ENCODE measurements around the gene WWOX. TPM values are rescaled to one million over a fixed set of nuclear protein-coding genes. Genes with fewer than 3 reads are reported as not detected.

Gene WWOX
- total and polyA plus RNA-seq, 2 donors (not counting 1 experiment from before 2014, with no cell fraction given) = 10.5 to 42.3 TPM

DNA sequence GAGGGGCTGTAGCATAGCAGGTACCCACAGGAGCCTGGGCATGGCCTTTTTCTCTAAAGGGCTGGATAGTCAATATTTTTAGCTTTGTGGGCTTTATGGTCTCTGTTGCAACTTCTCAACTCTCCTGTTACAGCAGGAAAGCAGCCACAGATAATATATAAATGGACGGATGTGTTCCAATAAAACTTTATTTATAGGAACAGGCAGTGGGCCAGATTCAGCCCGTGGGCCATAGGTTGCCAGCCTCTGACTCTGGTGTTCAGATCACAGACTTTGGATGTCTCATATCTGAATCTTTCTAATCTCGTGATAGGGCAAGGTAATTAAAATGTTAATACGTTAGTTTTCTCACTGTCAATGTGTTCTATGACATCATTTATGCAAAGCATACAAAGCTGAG, 136.4 kb downstream of the WWOX start:
- intact Hi-C loops (cut with micrococcal nuclease) = no loop called here
- no peak overlapping the region for H3K4me3 Mint-ChIP-seq
- H3K4me3 ChIP-seq (ENCODE audit: control extremely low read depth in 1 of 5, extremely low read depth in 1 of 5, insufficient read depth in 1 of 5, low read depth in 2 of 5, low read length in 4 of 5) = no peak overlapping the region
- no peaks in the 10 kb centered on the region for H3K27me3 Mint-ChIP-seq
- POLR2A ChIA-PET = no interaction called here
- no peaks in the 10 kb centered on the region for H3K36me3 ChIP-seq (replicated peaks in 1 of 2; ENCODE audit: control extremely low read depth in 1 of 2, control insufficient read depth in 1 of 2, extremely low read depth in 1 of 2, insufficient read depth in 2 of 2, low read length in 1 of 2)
- no peak overlapping the region for H3K27ac Mint-ChIP-seq
- TF ChIP-seq EZH2 (IDR thresholded peaks at IDR 0.05; ENCODE audit: borderline replicate concordance, insufficient read depth, low read depth, low read length, poor library complexity, severe bottlenecking) = no peak
- TF ChIP-seq, protein P1, sequence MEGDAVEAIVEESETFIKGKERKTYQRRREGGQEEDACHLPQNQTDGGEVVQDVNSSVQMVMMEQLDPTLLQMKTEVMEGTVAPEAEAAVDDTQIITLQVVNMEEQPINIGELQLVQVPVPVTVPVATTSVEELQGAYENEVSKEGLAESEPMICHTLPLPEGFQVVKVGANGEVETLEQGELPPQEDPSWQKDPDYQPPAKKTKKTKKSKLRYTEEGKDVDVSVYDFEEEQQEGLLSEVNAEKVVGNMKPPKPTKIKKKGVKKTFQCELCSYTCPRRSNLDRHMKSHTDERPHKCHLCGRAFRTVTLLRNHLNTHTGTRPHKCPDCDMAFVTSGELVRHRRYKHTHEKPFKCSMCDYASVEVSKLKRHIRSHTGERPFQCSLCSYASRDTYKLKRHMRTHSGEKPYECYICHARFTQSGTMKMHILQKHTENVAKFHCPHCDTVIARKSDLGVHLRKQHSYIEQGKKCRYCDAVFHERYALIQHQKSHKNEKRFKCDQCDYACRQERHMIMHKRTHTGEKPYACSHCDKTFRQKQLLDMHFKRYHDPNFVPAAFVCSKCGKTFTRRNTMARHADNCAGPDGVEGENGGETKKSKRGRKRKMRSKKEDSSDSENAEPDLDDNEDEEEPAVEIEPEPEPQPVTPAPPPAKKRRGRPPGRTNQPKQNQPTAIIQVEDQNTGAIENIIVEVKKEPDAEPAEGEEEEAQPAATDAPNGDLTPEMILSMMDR (IDR thresholded peaks at IDR 0.05) = no peak
- H4K20me1 ChIP-seq (ENCODE audit: control insufficient read depth, insufficient read depth, low read length, poor library complexity, severe bottlenecking) = no peaks in the 10 kb centered on the region
- no peaks in the 10 kb centered on the region for H3K79me2 ChIP-seq (ENCODE audit: control insufficient read depth, insufficient read depth, low read length)
- no peak overlapping the region for H3K27ac ChIP-seq (ENCODE audit: low read length in 2 of 2)
- H3K4me2 ChIP-seq (replicated peaks; ENCODE audit: low read depth, low read length, poor library complexity, severe bottlenecking) = no peak overlapping the region
- H3K9me3 ChIP-seq (ENCODE audit: control extremely low read depth in 1 of 3, control insufficient read depth in 2 of 3, insufficient read depth in 1 of 3, low read length in 2 of 3) = no peaks in the 10 kb centered on the region
- no peaks in the 10 kb centered on the region for H3K9me3 Mint-ChIP-seq (ENCODE audit: insufficient read depth)
- ATAC-seq (ENCODE audit: low read depth) (no peak), DNase-seq (no peak)
- H3K9ac ChIP-seq (ENCODE audit: low read length) = no peak overlapping the region
- no peaks in the 10 kb centered on the region for H3K27me3 ChIP-seq (replicated peaks in 1 of 4; ENCODE audit: control extremely low read depth in 1 of 4, control insufficient read depth in 3 of 4, insufficient read depth in 4 of 4, low read length in 3 of 4)
- no peak overlapping the region for H2AFZ ChIP-seq (ENCODE audit: insufficient read depth, low read depth, low read length, poor library complexity, severe bottlenecking)
- H3K4me1 Mint-ChIP-seq = no peaks in the 10 kb centered on the region
- CTCF ChIA-PET = interaction anchor here (2.8 to 2.9 kb wide), 2 partner anchors 15 to 111 kb away, joined by 8 to 15 read pairs; no protein-coding TSS in a partner anchor
- no CpG with 5 or more reads among the region's 4 CpGs for WGBS (ENCODE audit: insufficient coverage)
- H3K4me1 ChIP-seq (ENCODE audit: control insufficient read depth in 2 of 2, insufficient read depth in 2 of 2, low read length in 2 of 2) = no peaks in the 10 kb centered on the region

DNA sequence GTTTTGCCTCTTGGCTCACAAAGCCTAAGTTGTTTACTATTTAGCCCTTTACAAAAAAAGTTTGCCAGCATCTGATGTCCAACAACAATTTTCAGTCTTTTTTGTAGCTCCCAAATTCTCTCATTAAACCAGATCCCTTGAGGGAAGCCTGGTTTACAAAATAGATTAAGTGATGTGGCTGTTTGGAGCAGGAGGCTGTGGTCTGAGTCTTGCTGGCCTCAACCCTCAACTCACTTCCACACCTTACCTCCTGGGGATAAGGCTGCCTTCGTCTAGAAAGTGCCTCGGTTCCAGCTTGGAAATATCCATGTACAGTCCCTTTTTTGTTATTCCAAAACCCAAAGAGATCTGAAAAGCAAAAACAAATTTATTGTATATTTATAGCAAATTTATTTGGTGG, 138.4 kb downstream of the WWOX start:
- H3K27me3 Mint-ChIP-seq = no peaks in the 10 kb centered on the region
- no peaks in the 10 kb centered on the region for H3K9me3 Mint-ChIP-seq (ENCODE audit: insufficient read depth)
- no peaks in the 10 kb centered on the region for H4K20me1 ChIP-seq (ENCODE audit: control insufficient read depth, insufficient read depth, low read length, poor library complexity, severe bottlenecking)
- H3K4me3 Mint-ChIP-seq = no peak overlapping the region
- intact Hi-C loops (cut with micrococcal nuclease) = no loop called here
- H3K4me1 ChIP-seq (ENCODE audit: control insufficient read depth in 2 of 2, insufficient read depth in 2 of 2, low read length in 2 of 2) = no peaks in the 10 kb centered on the region
- TF ChIP-seq EZH2 (IDR thresholded peaks at IDR 0.05; ENCODE audit: borderline replicate concordance, insufficient read depth, low read depth, low read length, poor library complexity, severe bottlenecking) = no peak
- TF ChIP-seq, protein P1 (IDR thresholded peaks at IDR 0.05) = no peak
- H3K27ac ChIP-seq (ENCODE audit: low read length in 2 of 2) = no peak overlapping the region
- H3K27me3 ChIP-seq (replicated peaks in 1 of 4; ENCODE audit: control extremely low read depth in 1 of 4, control insufficient read depth in 3 of 4, insufficient read depth in 4 of 4, low read length in 3 of 4) = no peaks in the 10 kb centered on the region
- ATAC-seq (ENCODE audit: low read depth) = no peak
- no peaks in the 10 kb centered on the region for H3K9me3 ChIP-seq (ENCODE audit: control extremely low read depth in 1 of 3, control insufficient read depth in 2 of 3, insufficient read depth in 1 of 3, low read length in 2 of 3)
- WGBS (ENCODE audit: insufficient coverage) = no CpG with 5 or more reads among the region's 2 CpGs
- no peak overlapping the region for H3K4me3 ChIP-seq (ENCODE audit: control extremely low read depth in 1 of 5, extremely low read depth in 1 of 5, insufficient read depth in 1 of 5, low read depth in 2 of 5, low read length in 4 of 5)
- H3K36me3 ChIP-seq (replicated peaks in 1 of 2; ENCODE audit: control extremely low read depth in 1 of 2, control insufficient read depth in 1 of 2, extremely low read depth in 1 of 2, insufficient read depth in 2 of 2, low read length in 1 of 2) = no peaks in the 10 kb centered on the region
- H3K4me1 Mint-ChIP-seq = no peaks in the 10 kb centered on the region
- H3K9ac ChIP-seq (ENCODE audit: low read length) = no peak overlapping the region
- ChIA-PET CTCF (interaction anchor here (1.1 to 1.5 kb wide), 2 partner anchors 114 to 532 kb away, joined by 3 to 4 read pairs; no protein-coding TSS in a partner anchor), POLR2A (no interaction called here)
- no peak overlapping the region for H3K27ac Mint-ChIP-seq
- H3K79me2 ChIP-seq (ENCODE audit: control insufficient read depth, insufficient read depth, low read length) = no peaks in the 10 kb centered on the region
- no peak for DNase-seq
- H3K4me2 ChIP-seq (replicated peaks; ENCODE audit: low read depth, low read length, poor library complexity, severe bottlenecking) = no peak overlapping the region
- no peak overlapping the region for H2AFZ ChIP-seq (ENCODE audit: insufficient read depth, low read depth, low read length, poor library complexity, severe bottlenecking)
